GM19467 (cell line): Measurements from ENCODE around the gene SCNN1G.
"Not testable (repeated sequence)": the region's sequence is repeated elsewhere in the genome, so short reads cannot be mapped to it uniquely, and the experiment has no call there.

ENCODE experiments used
- ATAC-seq: cut with Tn5 transposase; IDR thresholded peaks from one replicate; pipeline ENCODE4 v1.9.1; 2021; ENCODE audit warnings: mild to moderate bottlenecking, moderate library complexity; ENCODE audit not compliant: unreplicated experiment

The SCNN1G gene

GRCh38 chr16:23248261-23249194, 66.0 kb downstream of the SCNN1G start:
- ATAC-seq: no peak

- no peak for ATAC-seq
Measured at GRCh38 chr16:23249830-23250229, 67.3 kb downstream of the SCNN1G start.

- ATAC-seq: no peak
Measured at GRCh38 chr16:23252310-23252709, 69.8 kb downstream of the SCNN1G start.

DNA sequence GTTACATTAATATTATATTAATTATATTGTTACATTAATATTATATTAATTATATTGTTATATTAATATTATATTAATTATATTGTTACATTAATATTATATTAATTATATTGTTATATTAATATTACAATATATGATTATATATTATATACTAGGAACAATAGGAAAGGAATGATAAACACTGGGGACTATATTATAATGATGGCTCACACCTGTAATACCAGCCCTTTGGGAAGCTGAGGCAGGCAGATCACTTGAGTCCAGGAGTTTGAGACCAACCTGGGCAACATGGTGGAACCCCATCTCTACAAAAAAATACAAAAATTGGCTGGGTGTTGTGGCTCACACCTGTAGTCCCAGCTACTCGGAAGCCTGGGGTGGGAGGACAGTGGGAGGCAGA, 71.1 kb downstream of the SCNN1G start:
- not testable (repeated sequence) for ATAC-seq

- ATAC-seq: no peak
Measured at GRCh38 chr16:23254338-23254737, 71.8 kb downstream of the SCNN1G start.

DNA sequence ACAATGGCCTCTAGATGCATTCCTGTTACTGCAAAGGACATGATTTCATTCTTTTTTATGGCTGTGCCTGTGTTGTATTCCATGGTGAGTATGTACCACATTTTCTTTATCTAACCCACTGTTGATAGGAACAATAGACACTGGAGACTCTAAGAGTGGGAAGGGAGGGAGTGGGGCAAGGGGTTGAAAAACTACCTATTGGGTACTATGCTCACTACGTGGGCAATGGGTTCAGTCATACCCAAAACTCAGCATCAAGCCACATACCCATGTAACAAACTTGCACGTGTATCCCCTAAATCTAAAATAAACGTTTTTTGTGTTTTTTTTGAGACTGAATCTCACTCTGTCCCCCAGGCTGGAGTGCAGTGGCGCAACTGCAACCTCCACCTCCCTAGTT, 72.5 kb downstream of the SCNN1G start:
- no peak for ATAC-seq

GRCh38 chr16:23256440-23256839, 73.9 kb downstream of the SCNN1G start:
- no peak for ATAC-seq

- no peak for ATAC-seq
Measured at GRCh38 chr16:23257682-23258081, 75.1 kb downstream of the SCNN1G start.

DNA sequence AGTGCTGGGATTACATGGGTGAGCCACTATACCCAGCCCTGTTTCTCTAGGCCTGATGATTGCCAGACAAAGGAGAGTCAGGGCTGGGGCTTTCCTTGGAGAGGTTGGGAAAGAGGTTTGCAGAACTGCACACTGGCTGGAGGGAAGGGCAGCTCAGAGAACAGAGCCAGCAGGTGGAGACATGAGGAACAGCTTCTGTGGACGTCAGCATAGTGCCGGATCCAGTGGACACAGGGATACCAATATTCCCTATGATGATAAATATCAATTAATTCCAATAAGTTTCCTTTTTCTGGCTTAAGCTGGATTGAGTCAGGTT, 76.3 kb downstream of the SCNN1G start:
- ATAC-seq: no peak
